ENCODE measurements around the gene BTBD16.

BTBD16 gene

GRCh38 chr10:122379041-122379440 lies 107.9 kb downstream of the BTBD16 start:
- no peak for DNase-seq
- no peak overlapping the region for H3K4me3 ChIP-seq (ENCODE audit: low read depth, low read length)
- H3K4me1 ChIP-seq = no peaks in the 10 kb centered on the region; the same call in 1 of the 2 replicates
- TF ChIP-seq CTCF (IDR thresholded peaks at IDR 0.05; ENCODE audit: low read depth, low read length) = no peak
- H3K9me3 ChIP-seq = no peaks in the 10 kb centered on the region
- no peaks in the 10 kb centered on the region; the same call in 1 of the 2 replicates for H3K36me3 ChIP-seq
- H3K27me3 ChIP-seq = no peaks in the 10 kb centered on the region

- Histone ChIP-seq H3K27me3 (no peaks in the 10 kb centered on the region), H3K4me1 (no peaks in the 10 kb centered on the region; the same call in 1 of the 2 replicates), H3K9me3 (no peaks in the 10 kb centered on the region), H3K4me3 (ENCODE audit: low read depth, low read length) (no peak overlapping the region), H3K36me3 (no peaks in the 10 kb centered on the region; the same call in 1 of the 2 replicates)
- no peak for DNase-seq
- TF ChIP-seq CTCF (IDR thresholded peaks at IDR 0.05; ENCODE audit: low read depth, low read length) = no peak
Observed at GRCh38 chr10:122379537-122379936, 108.4 kb downstream of the BTBD16 start.

DNA sequence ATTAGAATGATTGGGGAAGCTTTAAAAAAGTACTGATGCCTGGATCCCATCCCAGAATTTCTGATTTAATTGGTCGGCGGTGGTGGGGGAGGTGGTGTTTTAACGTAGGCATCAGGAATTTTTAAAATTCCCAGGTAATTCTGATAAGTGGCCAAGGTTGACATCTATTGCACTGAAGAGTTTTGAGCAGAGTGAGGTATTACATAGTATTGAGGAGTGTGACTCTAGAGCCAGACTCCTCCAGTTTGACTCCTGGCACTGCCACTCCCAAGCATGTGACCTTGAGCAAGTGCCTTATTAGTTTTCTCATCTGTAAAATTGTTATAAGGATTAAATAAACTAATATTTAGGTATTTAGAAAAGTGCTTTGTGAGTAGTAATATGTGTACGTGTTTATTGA lies 109.6 kb downstream of the BTBD16 start:
- no peak overlapping the region for H3K4me3 ChIP-seq (ENCODE audit: low read depth, low read length)
- H3K27me3 ChIP-seq = no peaks in the 10 kb centered on the region
- no peaks in the 10 kb centered on the region for H3K9me3 ChIP-seq
- H3K36me3 ChIP-seq = no peaks in the 10 kb centered on the region
- no peak for TF ChIP-seq CTCF (IDR thresholded peaks at IDR 0.05; ENCODE audit: low read depth, low read length)
- DNase-seq = no peak
- H3K4me1 ChIP-seq = no peaks in the 10 kb centered on the region; the same call in 1 of the 2 replicates

- H3K27me3 ChIP-seq = no peaks in the 10 kb centered on the region
- no peaks in the 10 kb centered on the region for H3K36me3 ChIP-seq
- DNase-seq = no peak
- TF ChIP-seq CTCF (IDR thresholded peaks at IDR 0.05; ENCODE audit: low read depth, low read length) = no peak
- no peak overlapping the region for H3K4me3 ChIP-seq (ENCODE audit: low read depth, low read length)
- H3K4me1 ChIP-seq = no peaks in the 10 kb centered on the region
- no peaks in the 10 kb centered on the region for H3K9me3 ChIP-seq
Observed at GRCh38 chr10:122381680-122382079, 110.6 kb downstream of the BTBD16 start.

GRCh38 chr10:122386514-122386913 lies 115.4 kb downstream of the BTBD16 start:
- H3K9me3 ChIP-seq = no peaks in the 10 kb centered on the region
- H3K4me1 ChIP-seq = no peaks in the 10 kb centered on the region
- no peak overlapping the region for H3K4me3 ChIP-seq (ENCODE audit: low read depth, low read length)
- no peak for DNase-seq
- no peaks in the 10 kb centered on the region for H3K36me3 ChIP-seq
- no peak for TF ChIP-seq CTCF (IDR thresholded peaks at IDR 0.05; ENCODE audit: low read depth, low read length)
- no peaks in the 10 kb centered on the region for H3K27me3 ChIP-seq

GRCh38 chr10:122387572-122387971 lies 116.5 kb downstream of the BTBD16 start:
- Histone ChIP-seq H3K9me3 (no peaks in the 10 kb centered on the region), H3K27me3 (no peaks in the 10 kb centered on the region), H3K4me3 (ENCODE audit: low read depth, low read length) (no peak overlapping the region), H3K36me3 (no peaks in the 10 kb centered on the region), H3K4me1 (no peaks in the 10 kb centered on the region)
- DNase-seq = no peak
- TF ChIP-seq CTCF (IDR thresholded peaks at IDR 0.05; ENCODE audit: low read depth, low read length) = no peak
